HUES64 (cell line): ENCODE results near the gene BTD.
A peak's percentile ranks its signal among the peaks of the same experiment; 100 is the strongest.
"Not testable (repeated sequence)": the region's sequence is repeated elsewhere in the genome, so short reads cannot be mapped to it uniquely, and the experiment has no call there.

Experiments used
- H3K27ac ChIP-seq: 2 replicates; pipeline ENCODE4 v1.7.0; 2013; ENCODE audit warnings: low read depth, low read length, inconsistent platforms
- H3K27me3 ChIP-seq: 2 replicates; pipeline ENCODE4 v1.6.1; 2013; ENCODE audit warnings: mild to moderate bottlenecking, low read length; ENCODE audit not compliant: insufficient read depth
- H3K36me3 ChIP-seq: 2 replicates; pipeline ENCODE4 v1.6.1; 2013; ENCODE audit warnings: mild to moderate bottlenecking, low read length; ENCODE audit not compliant: insufficient read depth
- H3K4me1 ChIP-seq: 2 replicates; pipeline ENCODE4 v1.6.1; 2013; ENCODE audit warnings: mild to moderate bottlenecking, low read length, moderate library complexity; ENCODE audit not compliant: insufficient read depth
- H3K4me3 ChIP-seq: 2 replicates; pipeline ENCODE4 v1.5.1; 2013; ENCODE audit warnings: mild to moderate bottlenecking, low read length, moderate library complexity
- H3K9ac ChIP-seq: 2 replicates; pipeline ENCODE4 v1.6.1; 2013; ENCODE audit warnings: mild to moderate bottlenecking, low read depth, low read length
- H3K9me3 ChIP-seq: 2 replicates; pipeline ENCODE4 v1.6.1; 2013; ENCODE audit warnings: low read depth, low read length; ENCODE audit not compliant: insufficient read depth
- WGBS: fragments of 150-250, 120-280 bp; methylation state at CpG from one replicate; pipeline ENCODE4 v1.1.7; 2013; ENCODE audit warnings: missing lambda C conversion rate; 5-methylcytosine and 5-hydroxymethylcytosine counted together

The BTD gene

DNA sequence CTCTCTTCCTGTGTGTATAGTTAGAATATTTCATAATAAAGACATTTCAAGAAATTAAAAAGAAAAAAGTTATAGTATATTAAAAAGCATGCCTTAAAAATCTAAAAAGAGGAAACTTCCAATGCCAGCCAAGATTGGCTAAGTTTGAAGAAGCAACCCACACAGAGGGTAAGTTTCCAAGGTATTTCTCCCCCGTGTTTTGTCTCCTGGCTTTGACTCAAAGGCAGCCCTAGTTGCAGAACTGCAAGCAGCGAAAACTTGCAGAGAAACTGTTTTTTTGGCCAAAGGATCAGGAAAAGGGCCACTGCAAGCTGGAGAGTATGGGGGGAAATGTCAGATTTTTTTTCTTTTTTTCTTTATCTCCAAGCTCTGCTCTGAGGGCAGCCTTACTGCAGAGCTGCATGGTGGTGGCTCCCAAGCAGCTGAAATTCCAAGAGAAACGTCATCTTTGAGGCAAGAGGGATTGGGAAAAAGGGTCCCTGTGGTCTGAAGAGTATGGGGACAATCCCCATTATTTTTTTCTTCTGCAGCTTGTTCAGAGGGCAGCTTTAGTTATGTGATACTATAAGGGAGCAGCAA, 23.2 kb upstream of the BTD start:
- Histone ChIP-seq H3K4me1 (no peaks in the 10 kb centered on the region), H3K36me3 (peaks cover 74% of the 10 kb centered on the region), H3K27ac (no peak overlapping the region), H3K9me3 (no peaks in the 10 kb centered on the region), H3K27me3 (no peaks in the 10 kb centered on the region), H3K9ac (no peak overlapping the region), H3K4me3 (no peak overlapping the region)
- WGBS: 94% methylated on average over 3 of the region's 3 CpGs

DNA sequence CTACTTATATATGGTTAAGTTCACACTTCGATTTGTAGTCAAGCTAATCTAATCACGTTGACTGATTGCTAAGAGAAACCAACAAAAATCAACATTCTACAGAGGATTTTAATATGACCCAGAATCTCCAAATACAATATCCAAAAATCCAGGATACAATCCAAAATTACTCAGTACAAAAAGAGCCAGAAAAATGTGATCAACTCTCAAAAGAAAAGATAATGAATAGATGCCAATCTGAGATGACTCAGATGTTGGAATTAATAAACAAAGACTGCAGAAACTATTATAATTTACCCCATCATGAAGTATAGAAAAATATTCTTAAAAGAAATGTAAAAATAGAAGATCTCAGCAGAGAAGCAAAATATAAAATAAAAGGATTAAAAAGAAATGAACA, 22.5 kb upstream of the BTD start:
- no peaks in the 10 kb centered on the region for H3K9me3 ChIP-seq
- H3K27ac ChIP-seq: no peak overlapping the region
- peaks cover 74% of the 10 kb centered on the region for H3K36me3 ChIP-seq
- H3K4me1 ChIP-seq: no peaks in the 10 kb centered on the region
- H3K4me3 ChIP-seq: no peak overlapping the region
- no peak overlapping the region for H3K9ac ChIP-seq
- 90% methylated on average over 2 of the region's 2 CpGs for WGBS
- H3K27me3 ChIP-seq: no peaks in the 10 kb centered on the region

DNA sequence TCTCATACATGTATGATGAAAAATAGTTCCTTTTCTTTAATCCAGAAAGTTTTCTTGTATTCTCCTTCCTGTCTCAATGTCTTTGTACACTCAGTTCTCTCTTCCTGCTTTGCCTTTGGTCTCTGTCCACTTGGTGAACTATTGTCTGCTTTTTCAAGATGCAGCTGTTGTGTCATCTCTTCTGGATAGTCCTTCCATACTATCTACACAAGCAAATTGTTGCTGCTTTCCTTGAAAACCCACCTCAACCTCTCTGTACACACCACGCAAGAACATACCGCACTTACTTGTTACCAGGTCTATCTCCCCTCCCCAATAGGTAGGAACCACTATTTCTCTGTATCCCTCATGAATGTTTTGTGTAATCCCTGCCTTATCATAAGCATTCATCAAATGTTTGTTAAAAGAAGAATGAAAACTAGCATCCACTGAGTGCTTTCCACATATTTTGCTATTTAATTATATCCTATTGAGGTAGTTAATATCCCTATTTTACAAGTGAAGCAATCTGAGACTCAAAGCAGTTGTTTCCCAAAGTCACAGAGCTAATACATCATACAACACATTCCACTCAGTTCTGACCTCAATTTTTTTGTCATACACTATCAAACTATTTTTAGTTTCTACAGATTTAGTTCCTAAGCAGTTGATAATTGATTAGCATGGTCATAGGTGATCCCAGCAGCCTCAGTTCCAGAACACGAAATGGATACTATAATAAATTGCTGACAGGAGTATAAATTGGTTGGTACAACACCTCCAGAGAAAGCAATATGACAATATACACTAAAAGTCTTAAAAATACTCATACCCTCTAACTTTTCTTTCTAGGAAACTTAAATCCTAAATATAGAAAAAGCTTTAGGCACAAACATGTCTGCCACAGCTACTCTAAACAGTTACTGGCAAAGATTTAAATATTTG, 19.8 kb upstream of the BTD start:
- Histone ChIP-seq H3K9ac (no peak overlapping the region), H3K9me3 (no peaks in the 10 kb centered on the region), H3K27me3 (no peaks in the 10 kb centered on the region), H3K27ac (no peak overlapping the region), H3K36me3 (peaks cover 83% of the 10 kb centered on the region), H3K4me1 (no peaks in the 10 kb centered on the region), H3K4me3 (no peak overlapping the region)
- 95% methylated on average over 3 of the region's 3 CpGs for WGBS

DNA sequence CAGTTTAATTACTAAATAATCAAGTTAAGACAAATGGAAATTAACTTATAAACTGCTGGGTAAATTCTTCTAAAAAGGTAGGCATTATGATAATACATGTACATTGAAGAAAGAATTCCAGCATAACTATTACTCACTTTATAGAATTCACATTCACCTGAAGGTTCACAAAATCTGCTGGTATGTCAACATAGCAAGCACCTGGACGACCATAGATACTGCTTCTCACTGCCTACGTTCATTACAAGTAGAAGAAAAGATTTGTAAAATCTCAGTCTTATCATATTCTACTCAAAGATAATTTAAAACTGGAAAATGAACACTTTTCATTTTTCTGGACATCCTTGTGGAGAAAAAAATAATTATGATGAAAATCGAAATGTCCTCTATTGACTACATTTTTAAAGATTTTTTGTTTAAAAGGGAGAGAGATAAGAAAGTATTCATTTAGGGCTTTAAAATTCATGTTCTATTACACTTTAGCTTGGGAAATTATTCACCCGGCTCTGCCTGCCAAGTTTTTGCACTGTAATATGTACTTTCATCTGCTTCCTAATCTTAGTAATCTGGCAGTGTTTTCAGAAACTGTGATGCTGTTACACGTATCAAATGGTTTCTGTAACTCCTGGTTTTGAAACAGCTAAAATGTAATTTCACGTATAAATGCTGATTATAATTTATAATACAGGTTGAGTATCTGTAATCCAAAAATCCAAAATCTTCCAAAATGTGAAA, 16.3 kb upstream of the BTD start:
- no peaks in the 10 kb centered on the region for H3K9me3 ChIP-seq
- no peak overlapping the region for H3K27ac ChIP-seq

DNA sequence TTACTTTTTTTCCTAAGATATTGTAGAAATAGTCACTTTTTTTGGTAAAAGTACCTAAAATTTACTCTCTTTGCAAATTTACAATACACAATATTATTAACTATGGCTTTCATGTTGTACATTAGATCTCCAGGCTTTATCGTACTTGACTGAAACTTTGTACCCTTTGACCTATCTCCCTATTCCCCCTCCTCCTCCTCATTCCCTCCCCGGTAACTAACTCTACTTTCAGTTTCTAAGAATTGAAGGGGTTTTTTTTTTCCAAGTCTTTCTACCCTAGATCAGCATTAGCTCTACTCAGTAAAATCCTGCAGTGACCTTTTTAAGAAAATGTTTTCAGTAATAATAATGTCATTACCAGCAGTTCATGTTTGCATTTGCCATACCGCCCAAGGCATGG, 10.3 kb upstream of the BTD start:
- H3K4me1 ChIP-seq: no peaks in the 10 kb centered on the region
- H3K27me3 ChIP-seq: no peaks in the 10 kb centered on the region
- no peaks in the 10 kb centered on the region for H3K9me3 ChIP-seq
- WGBS: 98% methylated on average over 3 of the region's 3 CpGs
- H3K36me3 ChIP-seq: peaks cover 75% of the 10 kb centered on the region
- no peak overlapping the region for H3K27ac ChIP-seq
- H3K4me3 ChIP-seq: no peak overlapping the region
- H3K9ac ChIP-seq: no peak overlapping the region

More for the DNA sequence above, 16.3 kb upstream of the BTD start:
- no peak overlapping the region for H3K9ac ChIP-seq
- no peak overlapping the region for H3K4me3 ChIP-seq
- peaks cover 87% of the 10 kb centered on the region for H3K36me3 ChIP-seq
- H3K4me1 ChIP-seq: no peaks in the 10 kb centered on the region
- 96% methylated on average over 4 of the region's 6 CpGs for WGBS
- no peaks in the 10 kb centered on the region for H3K27me3 ChIP-seq

DNA sequence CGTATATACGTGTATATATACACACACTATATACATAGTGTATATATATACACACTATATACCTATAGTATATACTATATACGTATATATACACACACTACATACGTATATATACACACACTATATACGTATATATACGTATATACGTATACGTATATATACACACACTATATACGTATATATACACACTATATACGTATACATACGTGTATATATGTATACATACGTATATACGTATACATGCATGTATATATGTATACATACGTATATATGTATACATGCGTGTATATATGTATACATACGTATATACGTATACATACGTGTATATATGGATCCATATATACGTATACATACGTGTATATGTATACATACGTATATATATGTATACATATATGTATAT, 9.6 kb upstream of the BTD start:
- Histone ChIP-seq H3K27me3 (no peaks in the 10 kb centered on the region), H3K9me3 (no peaks in the 10 kb centered on the region), H3K4me1 (no peaks in the 10 kb centered on the region), H3K4me3 (no peak overlapping the region), H3K36me3 (peaks cover 75% of the 10 kb centered on the region), H3K9ac (no peak overlapping the region), H3K27ac (no peak overlapping the region)
- WGBS: 88% methylated on average over 7 of the region's 21 CpGs

DNA sequence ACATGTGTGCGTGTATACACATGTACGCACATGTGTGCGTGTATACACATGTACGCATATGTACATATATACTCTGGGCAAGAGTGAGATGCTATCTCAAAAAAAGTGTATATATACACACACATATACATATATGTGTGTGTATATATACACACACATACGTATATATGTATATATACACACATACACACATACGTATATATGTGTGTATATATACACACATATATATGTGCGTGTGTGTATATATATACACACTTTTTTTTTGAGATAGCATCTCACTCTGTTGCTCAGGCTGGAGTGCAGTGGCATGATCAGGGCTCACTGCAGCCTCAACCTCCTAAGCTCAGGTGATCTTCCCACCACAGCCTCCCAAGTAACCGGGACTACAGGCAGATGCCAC, 8.6 kb upstream of the BTD start:
- Histone ChIP-seq H3K4me1 (no peaks in the 10 kb centered on the region), H3K9ac (no peak overlapping the region), H3K27me3 (no peaks in the 10 kb centered on the region), H3K9me3 (no peaks in the 10 kb centered on the region), H3K27ac (no peak overlapping the region), H3K4me3 (no peak overlapping the region), H3K36me3 (peaks cover 80% of the 10 kb centered on the region)
- 100% methylated on average over 1 of the region's 8 CpGs for WGBS

DNA sequence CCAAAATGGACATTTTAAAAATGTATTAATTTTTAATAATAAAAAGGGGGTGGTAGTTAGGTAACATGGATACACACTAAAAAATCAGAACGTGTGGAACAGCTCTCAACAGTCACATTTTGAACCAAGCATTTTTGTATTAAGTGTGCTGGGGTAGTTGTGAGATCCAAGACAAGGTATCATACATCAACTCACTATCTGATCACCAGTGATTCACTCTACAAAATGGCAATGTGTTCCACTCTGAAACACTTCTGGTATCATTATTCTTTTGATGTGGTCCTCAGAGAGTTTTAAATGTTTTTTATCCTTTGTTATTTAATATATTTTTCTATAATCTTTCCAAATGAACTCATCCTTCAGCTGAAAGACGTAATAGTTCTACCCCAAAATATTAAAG, 5.6 kb upstream of the BTD start:
- H3K9me3 ChIP-seq: no peaks in the 10 kb centered on the region
- no peaks in the 10 kb centered on the region for H3K27me3 ChIP-seq
- H3K4me3 ChIP-seq: no peak overlapping the region
- peaks cover 78% of the 10 kb centered on the region for H3K36me3 ChIP-seq
- no peak overlapping the region for H3K9ac ChIP-seq
- H3K4me1 ChIP-seq: no peaks in the 10 kb centered on the region
- WGBS: 100% methylated on average over 1 of the region's 2 CpGs
- no peak overlapping the region for H3K27ac ChIP-seq

DNA sequence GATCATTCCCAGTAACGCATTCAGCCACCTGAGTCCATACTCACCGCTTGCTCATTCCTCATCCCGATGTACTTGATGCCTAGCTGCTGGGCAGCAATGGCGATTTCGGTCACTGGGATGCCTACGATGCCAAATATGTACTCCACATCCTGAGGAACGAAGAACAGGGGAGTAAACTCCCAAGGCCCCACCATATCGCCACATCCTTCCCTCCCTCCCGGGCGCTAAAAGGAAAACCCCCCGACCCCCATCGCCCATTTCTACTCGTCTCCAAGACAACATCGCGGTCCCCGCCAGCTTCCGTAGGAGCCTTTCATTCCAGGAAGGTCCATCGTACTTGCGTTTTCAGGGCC, 523 bp upstream of the BTD start:
- Histone ChIP-seq H3K4me1 (no peaks in the 10 kb centered on the region), H3K27ac (peak overlapping the region; percentile 62; the same call in 1 of the 2 replicates), H3K9ac (peak overlapping the region; percentile 98), H3K4me3 (peak overlapping the region; percentile 82), H3K27me3 (no peaks in the 10 kb centered on the region), H3K9me3 (peaks cover 2% of the 10 kb centered on the region; the same call in 1 of the 2 replicates), H3K36me3 (peaks cover 43% of the 10 kb centered on the region)
- WGBS: under 1% methylated on average over 19 of the region's 19 CpGs

DNA sequence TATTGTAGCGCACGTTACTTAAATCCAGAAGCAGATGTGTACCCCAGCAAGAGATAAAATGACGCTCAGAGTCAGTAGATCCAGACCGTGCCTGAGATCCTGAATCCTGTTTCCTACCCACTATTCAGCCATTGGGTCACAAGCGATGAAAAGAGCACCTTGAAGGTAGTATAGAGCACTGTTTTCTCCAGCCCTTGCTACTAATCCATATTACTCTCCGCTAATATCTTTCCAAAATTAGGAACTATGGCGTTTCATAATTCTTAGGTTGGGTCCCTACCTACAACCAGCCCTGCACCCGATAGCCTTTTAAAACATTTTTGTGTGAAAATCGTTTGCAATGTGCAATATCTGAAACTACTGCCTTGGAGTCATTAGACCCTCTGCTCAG, 596 bp downstream of the BTD start:
- Histone ChIP-seq H3K9me3 (peaks cover 2% of the 10 kb centered on the region; the same call in 1 of the 2 replicates), H3K27me3 (no peaks in the 10 kb centered on the region), H3K27ac (peak overlapping the region; percentile 95), H3K36me3 (peaks cover 32% of the 10 kb centered on the region), H3K4me3 (peak overlapping the region; percentile 82), H3K4me1 (peaks cover 7% of the 10 kb centered on the region), H3K9ac (peak overlapping the region; percentile 98)
- WGBS: 11% methylated on average over 9 of the region's 9 CpGs

DNA sequence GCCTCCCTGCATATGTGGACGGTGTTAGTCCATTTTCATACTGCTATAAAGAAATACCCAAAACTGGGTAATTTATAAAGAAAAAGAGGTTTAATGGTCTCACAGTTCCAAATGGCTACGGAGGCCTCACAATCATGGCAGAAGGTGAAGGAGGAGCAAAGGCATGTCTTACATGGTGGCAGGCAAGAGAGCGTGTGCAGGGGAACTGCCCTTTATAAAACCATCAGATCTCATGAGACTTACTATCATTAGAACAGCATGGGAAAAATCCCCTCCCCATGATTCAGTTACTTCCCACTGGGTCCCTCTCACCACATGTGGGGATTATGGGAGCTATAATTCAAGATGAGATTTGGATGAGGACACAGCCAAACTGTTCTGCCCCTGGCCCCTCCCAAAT, 1.3 kb downstream of the BTD start:
- not testable (repeated sequence) for H3K27me3 ChIP-seq
- 97% methylated on average over 2 of the region's 3 CpGs for WGBS
- H3K9ac ChIP-seq: peak overlapping the region; percentile 98; the same call in 1 of the 2 replicates

More for the DNA sequence above, 1.3 kb downstream of the BTD start:
- H3K9me3 ChIP-seq, H3K27ac ChIP-seq: not testable (repeated sequence)
- peaks cover 25% of the 10 kb centered on the region for H3K36me3 ChIP-seq
- peaks cover 11% of the 10 kb centered on the region for H3K4me1 ChIP-seq
- peak overlapping the region; percentile 82 for H3K4me3 ChIP-seq
